Effector memory CD8-positive, alpha-beta T cell (primary cell): ENCODE data around the gene DMRTA1.
"Not testable (repeated sequence)": the region's sequence is repeated elsewhere in the genome, so short reads cannot be mapped to it uniquely, and the experiment has no call there.

ENCODE experiments used
- ATAC-seq: fragments of 150-1000 bp; cut with Tn5 transposase; replicated peaks from 2 replicates; pipeline ENCODE4 v1.10.0; 2021; ENCODE audit warnings: mild to moderate bottlenecking, moderate library complexity
- DNase-seq, 3 experiments: peaks; one replicate each; pipeline ENCODE4 v3.0.0; 2021
- H3K27ac Mint-ChIP-seq, 2 donors: one replicate each; pipeline ENCODE4 v1.8.0; 2022; ENCODE audit warnings: mild to moderate bottlenecking in 2 of 2, mixed read lengths in 2 of 2, moderate library complexity in 2 of 2
- H3K27me3 Mint-ChIP-seq, 2 donors: one replicate each; pipeline ENCODE4 v1.8.0; 2022; ENCODE audit warnings: mixed read lengths in 2 of 2
- H3K36me3 Mint-ChIP-seq: one replicate; pipeline ENCODE4 v1.8.0; 2022; ENCODE audit warnings: mild to moderate bottlenecking, moderate library complexity, mixed read lengths; ENCODE audit not compliant: insufficient read depth
- H3K4me1 Mint-ChIP-seq, 2 donors: one replicate each; pipeline ENCODE4 v1.8.0; 2022; ENCODE audit warnings: low read depth in 2 of 2, mixed read lengths in 2 of 2
- H3K4me3 Mint-ChIP-seq, 2 donors: one replicate each; pipeline ENCODE4 v1.8.0; 2022; ENCODE audit warnings: mild to moderate bottlenecking in 2 of 2, mixed read lengths in 2 of 2, moderate library complexity in 2 of 2
- H3K9me3 Mint-ChIP-seq, 2 donors: one replicate each; pipeline ENCODE4 v1.8.0; 2022; ENCODE audit warnings: mixed read lengths in 2 of 2
- total RNA-seq, 9 experiments: gene quantifications; one replicate each; lab custom pipeline; 2026; lab: John Stamatoyannopoulos, UW

The DMRTA1 gene
- total RNA-seq: 0 to 0.19 (median 0.06) reads per million in 9 experiments

GRCh38 chr9:22446589-22446949 lies at the start of gene DMRTA1:
TSS of gene DMRTA1 (plus strand) at chr9:22446824. CDS start at chr9:22447066, 242 bp downstream.
- H3K27me3 Mint-ChIP-seq: peaks cover 36 to 43% of the 10 kb centered on the region in 2 donors
- DNase-seq: no peak

GRCh38 chr9:22401671-22402070 lies 45.0 kb upstream of the DMRTA1 start:
- no peak overlapping the region for H3K27ac Mint-ChIP-seq
- ATAC-seq (no peak), DNase-seq (no peak)
- H3K4me1 Mint-ChIP-seq: no peaks in the 10 kb centered on the region
- H3K36me3 Mint-ChIP-seq: no peaks in the 10 kb centered on the region
- peaks cover 0 to 13% of the 10 kb centered on the region in 2 donors for H3K27me3 Mint-ChIP-seq
- no peak overlapping the region for H3K4me3 Mint-ChIP-seq
- peaks cover 0 to 3% of the 10 kb centered on the region in 2 donors for H3K9me3 Mint-ChIP-seq

More at GRCh38 chr9:22446589-22446949, at the start of gene DMRTA1:
- Mint-ChIP-seq H3K27ac (no peak within 1 kb of the TSS), H3K4me1 (peaks cover 0 to 2% of the 10 kb centered on the region in 2 donors), H3K9me3 (no peaks in the 10 kb centered on the region), H3K36me3 (no peaks in the 10 kb centered on the region), H3K4me3 (peak within 1 kb of the TSS; percentile 51 to 60)
- ATAC-seq: no peak

GRCh38 chr9:22405869-22406659 lies 40.6 kb upstream of the DMRTA1 start:
- Mint-ChIP-seq H3K9me3 (peaks cover 0 to 4% of the 10 kb centered on the region in 2 donors), H3K27me3 (peaks cover 0 to 13% of the 10 kb centered on the region in 2 donors), H3K4me3 (no peak overlapping the region), H3K4me1 (no peaks in the 10 kb centered on the region), H3K36me3 (no peaks in the 10 kb centered on the region), H3K27ac (no peak overlapping the region)
- DNase-seq: no peak
- ATAC-seq: no peak

GRCh38 chr9:22413884-22414283 lies 32.7 kb upstream of the DMRTA1 start:
- no peaks in the 10 kb centered on the region for H3K27me3 Mint-ChIP-seq
- no peak overlapping the region for H3K4me3 Mint-ChIP-seq
- ATAC-seq (no peak), DNase-seq (no peak)
- peaks cover 0 to 1% of the 10 kb centered on the region in 2 donors for H3K9me3 Mint-ChIP-seq
- H3K4me1 Mint-ChIP-seq: no peaks in the 10 kb centered on the region
- H3K27ac Mint-ChIP-seq: no peak overlapping the region
- H3K36me3 Mint-ChIP-seq: no peaks in the 10 kb centered on the region

GRCh38 chr9:22415941-22416691 lies 30.5 kb upstream of the DMRTA1 start:
- Mint-ChIP-seq H3K4me1 (no peaks in the 10 kb centered on the region), H3K9me3 (no peaks in the 10 kb centered on the region), H3K27ac (no peak overlapping the region), H3K27me3 (no peaks in the 10 kb centered on the region), H3K4me3 (no peak overlapping the region), H3K36me3 (no peaks in the 10 kb centered on the region)
- ATAC-seq (no peak), DNase-seq (no peak)

GRCh38 chr9:22416692-22417060 lies 29.9 kb upstream of the DMRTA1 start:
- ATAC-seq (no peak), DNase-seq (no peak)
- Mint-ChIP-seq H3K4me1 (no peaks in the 10 kb centered on the region), H3K9me3 (no peaks in the 10 kb centered on the region), H3K27ac (no peak overlapping the region), H3K36me3 (no peaks in the 10 kb centered on the region), H3K27me3 (peaks cover 0 to 4% of the 10 kb centered on the region in 2 donors), H3K4me3 (no peak overlapping the region)

GRCh38 chr9:22423566-22423965 lies 23.1 kb upstream of the DMRTA1 start:
- H3K27ac Mint-ChIP-seq: no peak overlapping the region
- H3K4me1 Mint-ChIP-seq: no peaks in the 10 kb centered on the region
- H3K27me3 Mint-ChIP-seq: peaks cover 0 to 8% of the 10 kb centered on the region in 2 donors
- H3K4me3 Mint-ChIP-seq: no peak overlapping the region
- H3K9me3 Mint-ChIP-seq: no peaks in the 10 kb centered on the region
- no peaks in the 10 kb centered on the region for H3K36me3 Mint-ChIP-seq
- ATAC-seq (no peak), DNase-seq (no peak)

- Mint-ChIP-seq H3K9me3 (no peaks in the 10 kb centered on the region), H3K36me3 (no peaks in the 10 kb centered on the region), H3K4me3 (no peak overlapping the region), H3K4me1 (no peaks in the 10 kb centered on the region), H3K27ac (no peak overlapping the region), H3K27me3 (peaks cover 0 to 8% of the 10 kb centered on the region in 2 donors)
- DNase-seq: no peak
- ATAC-seq: no peak
Measured at GRCh38 chr9:22424616-22425015, 22.0 kb upstream of the DMRTA1 start.

GRCh38 chr9:22425551-22425950 lies 21.1 kb upstream of the DMRTA1 start:
- Mint-ChIP-seq H3K27me3 (peaks cover 0 to 8% of the 10 kb centered on the region in 2 donors), H3K4me1 (no peaks in the 10 kb centered on the region), H3K4me3 (no peak overlapping the region), H3K27ac (no peak overlapping the region), H3K9me3 (no peaks in the 10 kb centered on the region), H3K36me3 (no peaks in the 10 kb centered on the region)
- ATAC-seq: no peak
- DNase-seq: no peak

- Mint-ChIP-seq H3K4me1 (no peaks in the 10 kb centered on the region), H3K4me3 (no peak overlapping the region), H3K27me3 (peaks cover 0 to under 1% of the 10 kb centered on the region in 2 donors), H3K27ac (no peak overlapping the region), H3K9me3 (no peaks in the 10 kb centered on the region), H3K36me3 (no peaks in the 10 kb centered on the region)
- no peak for ATAC-seq
- no peak for DNase-seq
Measured at GRCh38 chr9:22427226-22427880, 19.3 kb upstream of the DMRTA1 start.

GRCh38 chr9:22433691-22434090 lies 12.9 kb upstream of the DMRTA1 start:
- ATAC-seq (no peak), DNase-seq (no peak)
- Mint-ChIP-seq H3K27me3 (peaks cover 8 to 24% of the 10 kb centered on the region in 2 donors), H3K4me1 (no peaks in the 10 kb centered on the region), H3K27ac (no peak overlapping the region), H3K9me3 (no peaks in the 10 kb centered on the region), H3K4me3 (no peak overlapping the region), H3K36me3 (no peaks in the 10 kb centered on the region)

GRCh38 chr9:22435252-22435651 lies 11.4 kb upstream of the DMRTA1 start:
- not testable (repeated sequence) for H3K27ac Mint-ChIP-seq, H3K36me3 Mint-ChIP-seq, DNase-seq, ATAC-seq, H3K9me3 Mint-ChIP-seq, H3K4me1 Mint-ChIP-seq, H3K4me3 Mint-ChIP-seq
- H3K27me3 Mint-ChIP-seq: peaks cover 17 to 24% of the 10 kb centered on the region in 2 donors

- not testable (repeated sequence) for H3K9me3 Mint-ChIP-seq, H3K27ac Mint-ChIP-seq
Measured at GRCh38 chr9:22437461-22438067, 9.1 kb upstream of the DMRTA1 start.

More at GRCh38 chr9:22437461-22438067, 9.1 kb upstream of the DMRTA1 start:
- H3K27me3 Mint-ChIP-seq: peaks cover 17 to 22% of the 10 kb centered on the region in 2 donors
- H3K4me3 Mint-ChIP-seq, H3K36me3 Mint-ChIP-seq, H3K4me1 Mint-ChIP-seq, ATAC-seq, DNase-seq: not testable (repeated sequence)
